ENCODE measurements around the gene HPS6. TPM values are rescaled to one million over a fixed set of nuclear protein-coding genes. Genes with fewer than 3 reads are reported as not detected.

The HPS6 gene
- total RNA-seq, 1 experiment from 2014 or later: 18.7 TPM

- H2BK15ac ChIP-seq (ENCODE audit: low read depth, low read length): no peak overlapping the region
- H3K27ac Mint-ChIP-seq: no peak overlapping the region; a peak in 1 of 7 replicates
- no peaks in the 10 kb centered on the region for H3K9me3 Mint-ChIP-seq
- H3K4me2 ChIP-seq (ENCODE audit: insufficient read depth, insufficient read length, low read length): no peak overlapping the region
- no peak overlapping the region for H3K4me3 Mint-ChIP-seq
- no peak overlapping the region for H3K56ac ChIP-seq (ENCODE audit: insufficient read length, low read depth, low read length)
- H4K8ac ChIP-seq (replicated peaks; ENCODE audit: insufficient read length, low read depth, low read length): no peak overlapping the region
- no peak for TF ChIP-seq CTCF (conservative IDR thresholded peaks at IDR 0.05)
- H3K9ac ChIP-seq (ENCODE audit: extremely low read depth, insufficient read length, low read length): no peak overlapping the region
- H3K79me1 ChIP-seq (ENCODE audit: insufficient read depth, low read depth, low read length, poor library complexity, severe bottlenecking): no peaks in the 10 kb centered on the region
- no peak overlapping the region for H3K18ac ChIP-seq (ENCODE audit: insufficient read length, low read depth, low read length)
- no peaks in the 10 kb centered on the region for H3K27me3 ChIP-seq (ENCODE audit: insufficient read depth, low read length)
- no peaks in the 10 kb centered on the region for H3K9me3 ChIP-seq (ENCODE audit: control insufficient read depth, low read depth, low read length)
- H2BK12ac ChIP-seq (ENCODE audit: insufficient read length, low read depth, low read length): no peak overlapping the region
- no peak overlapping the region for H2BK120ac ChIP-seq (ENCODE audit: low read depth, low read length, poor library complexity, severe bottlenecking)
- no peaks in the 10 kb centered on the region for H4K20me1 ChIP-seq (ENCODE audit: control insufficient read depth, insufficient read depth, insufficient read length)
- no peaks in the 10 kb centered on the region for H3K4me1 ChIP-seq (ENCODE audit: insufficient read depth, low read length)
- no peak overlapping the region for H2BK20ac ChIP-seq (ENCODE audit: low read depth, low read length, poor library complexity, severe bottlenecking)
- H2AK5ac ChIP-seq (ENCODE audit: insufficient read length, low read length): no peak overlapping the region
- DNase-seq: no peak
- no peak overlapping the region for H4K5ac ChIP-seq (ENCODE audit: insufficient read length, low read depth, low read length)
- peaks cover 14 to 35% (median 31%) of the 10 kb centered on the region in 3 experiments for H3K36me3 Mint-ChIP-seq (ENCODE audit: insufficient read depth in 1 of 3, low read depth in 3 of 3)
- H3K4me1 Mint-ChIP-seq: no peaks in the 10 kb centered on the region
- no peak overlapping the region for H2AFZ ChIP-seq (ENCODE audit: low read length)
- H3K23me2 ChIP-seq (ENCODE audit: insufficient read length, low read depth, low read length, poor library complexity, severe bottlenecking): no peaks in the 10 kb centered on the region
- H3K4ac ChIP-seq (ENCODE audit: low read depth, low read length): no peak overlapping the region
- no peaks in the 10 kb centered on the region for H3K27me3 Mint-ChIP-seq (ENCODE audit: low read depth)
- H3K23ac ChIP-seq (ENCODE audit: insufficient read length, low read depth, low read length): no peak overlapping the region
- H3T11ph ChIP-seq (ENCODE audit: low read length): no peak overlapping the region
- no peak overlapping the region for H3K27ac ChIP-seq (ENCODE audit: insufficient read length, low read depth, low read length)
- no peak overlapping the region for H3K14ac ChIP-seq (ENCODE audit: insufficient read depth, low read length)
- H2BK5ac ChIP-seq (ENCODE audit: insufficient read length, low read length): no peak overlapping the region
- no peak overlapping the region for H4K91ac ChIP-seq (ENCODE audit: insufficient read length, low read depth, low read length)
- H3K79me2 ChIP-seq (ENCODE audit: insufficient read depth, low read length): no peaks in the 10 kb centered on the region; the same call in 1 of the 2 replicates
- no CpG with 5 or more reads among the region's 2 CpGs for WGBS (ENCODE audit: extremely low coverage, insufficient read length, low lambda C conversion rate)
Observed at GRCh38 chr10:102020938-102021337, 44.2 kb upstream of the HPS6 start.
